ENCODE results near the gene SLC35A4. TPM values are rescaled to one million over a fixed set of nuclear protein-coding genes. Genes with fewer than 3 reads are reported as not detected.

The SLC35A4 gene
- total and polyA plus RNA-seq, 2 of the 8 experiments (the other 6 are each of a cell fraction or from before 2014, with no cell fraction given): 78.6 to 133 TPM

DNA sequence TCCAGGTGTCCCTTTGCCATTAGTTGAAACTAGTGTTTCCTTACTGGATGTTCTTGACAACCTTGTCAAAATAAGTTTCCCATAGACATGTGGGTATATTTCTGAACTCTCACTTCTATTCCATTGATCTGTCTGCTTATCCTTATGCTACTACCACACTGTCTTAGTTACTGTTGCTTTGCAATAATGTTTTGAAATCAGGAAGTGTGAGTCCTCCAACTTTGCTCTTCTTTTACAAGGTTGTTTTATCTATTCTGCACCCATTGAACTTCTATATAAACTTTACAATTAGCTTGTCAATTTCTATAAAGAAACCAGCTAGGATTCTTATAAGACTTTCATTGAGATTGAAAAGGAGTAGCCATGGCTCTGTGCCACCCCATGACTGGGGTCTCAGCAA, 44.1 kb downstream of the SLC35A4 start:
- no peak overlapping the region for H4K8ac ChIP-seq (ENCODE audit: extremely low read depth, insufficient read depth, low read length)
- TF ChIP-seq TBP (IDR thresholded peaks at IDR 0.05; ENCODE audit: low read depth, low read length) (no peak), TCF12 (IDR thresholded peaks at IDR 0.05; ENCODE audit: low read depth, low read length) (no peak), PHF8 (conservative IDR thresholded peaks at IDR 0.05; ENCODE audit: low read depth, low read length) (no peak), POU5F1 (IDR thresholded peaks at IDR 0.05; ENCODE audit: low read depth, low read length) (no peak), BACH1 (IDR thresholded peaks at IDR 0.05; ENCODE audit: low read length) (no peak), BCL11A (IDR thresholded peaks at IDR 0.05; ENCODE audit: low read depth in 2 of 2, low read length in 2 of 2) (no peak), JUN (IDR thresholded peaks at IDR 0.05; ENCODE audit: low read depth, low read length) (no peak), MAFK (IDR thresholded peaks at IDR 0.05; ENCODE audit: low read depth, low read length) (no peak), YY1 (IDR thresholded peaks at IDR 0.05; ENCODE audit: low read depth, low read length) (no peak), SAP30 (IDR thresholded peaks at IDR 0.05; ENCODE audit: insufficient read depth, insufficient replicate concordance, low read length) (no peak), CBX5 (IDR thresholded peaks at IDR 0.05; ENCODE audit: low read depth, low read length) (no peak), CREB1 (IDR thresholded peaks at IDR 0.05) (no peak), SIX5 (IDR thresholded peaks at IDR 0.05; ENCODE audit: low read depth, low read length) (no peak), KDM1A (IDR thresholded peaks at IDR 0.05; ENCODE audit: borderline replicate concordance, low read length) (no peak)
- TF ChIP-seq, protein P1, sequence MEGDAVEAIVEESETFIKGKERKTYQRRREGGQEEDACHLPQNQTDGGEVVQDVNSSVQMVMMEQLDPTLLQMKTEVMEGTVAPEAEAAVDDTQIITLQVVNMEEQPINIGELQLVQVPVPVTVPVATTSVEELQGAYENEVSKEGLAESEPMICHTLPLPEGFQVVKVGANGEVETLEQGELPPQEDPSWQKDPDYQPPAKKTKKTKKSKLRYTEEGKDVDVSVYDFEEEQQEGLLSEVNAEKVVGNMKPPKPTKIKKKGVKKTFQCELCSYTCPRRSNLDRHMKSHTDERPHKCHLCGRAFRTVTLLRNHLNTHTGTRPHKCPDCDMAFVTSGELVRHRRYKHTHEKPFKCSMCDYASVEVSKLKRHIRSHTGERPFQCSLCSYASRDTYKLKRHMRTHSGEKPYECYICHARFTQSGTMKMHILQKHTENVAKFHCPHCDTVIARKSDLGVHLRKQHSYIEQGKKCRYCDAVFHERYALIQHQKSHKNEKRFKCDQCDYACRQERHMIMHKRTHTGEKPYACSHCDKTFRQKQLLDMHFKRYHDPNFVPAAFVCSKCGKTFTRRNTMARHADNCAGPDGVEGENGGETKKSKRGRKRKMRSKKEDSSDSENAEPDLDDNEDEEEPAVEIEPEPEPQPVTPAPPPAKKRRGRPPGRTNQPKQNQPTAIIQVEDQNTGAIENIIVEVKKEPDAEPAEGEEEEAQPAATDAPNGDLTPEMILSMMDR (IDR thresholded peaks at IDR 0.05; ENCODE audit: control extremely low read depth in 1 of 3, insufficient read depth in 1 of 3, low read depth in 1 of 3, low read length in 3 of 3): no peak

More for the DNA sequence above, 44.1 kb downstream of the SLC35A4 start:
- Histone ChIP-seq H3K79me2 (ENCODE audit: control insufficient read depth in 1 of 2, insufficient read depth in 2 of 2, low read length in 2 of 2) (no peaks in the 10 kb centered on the region), H3K27ac (ENCODE audit: low read depth, low read length) (no peak overlapping the region), H2BK20ac (ENCODE audit: low read length) (no peak overlapping the region), H3K23me2 (ENCODE audit: low read depth, low read length) (no peaks in the 10 kb centered on the region), H3K4me2 (ENCODE audit: insufficient read depth in 1 of 2, low read depth in 2 of 2, low read length in 2 of 2) (no peak overlapping the region), H2BK5ac (ENCODE audit: low read depth, low read length) (no peak overlapping the region), H3K36me3 (ENCODE audit: control insufficient read depth in 2 of 4, insufficient read depth in 4 of 4, low read length in 3 of 4) (no peaks in the 10 kb centered on the region), H2BK120ac (replicated peaks; ENCODE audit: low read depth, low read length) (no peak overlapping the region), H3K4ac (replicated peaks; ENCODE audit: insufficient read length, low read depth, low read length) (no peak overlapping the region), H3K56ac (replicated peaks; ENCODE audit: insufficient read length, low read depth, low read length) (no peak overlapping the region), H3K4me1 (replicated peaks in 1 of 4; ENCODE audit: control insufficient read depth in 3 of 4, insufficient read depth in 4 of 4, low read length in 3 of 4) (no peaks in the 10 kb centered on the region), H3K4me3 (ENCODE audit: extremely low read depth in 1 of 4, insufficient read depth in 2 of 4, low read depth in 3 of 4, low read length in 4 of 4) (no peak overlapping the region), H4K5ac (ENCODE audit: insufficient read length, low read depth, low read length) (no peak overlapping the region), H3K9me3 (ENCODE audit: insufficient read depth in 2 of 2, low read depth in 1 of 2, low read length in 1 of 2) (peaks cover 10 to 19% of the 10 kb centered on the region in 2 experiments; a peak in 3 of 4 replicates), H2BK12ac (ENCODE audit: low read depth, low read length) (no peak overlapping the region), H3K79me1 (ENCODE audit: low read depth, low read length) (no peaks in the 10 kb centered on the region), H3K14ac (ENCODE audit: insufficient read length) (no peak overlapping the region), H2AK5ac (ENCODE audit: low read depth, low read length) (no peak overlapping the region), H2AFZ (ENCODE audit: low read length) (no peak overlapping the region), H4K20me1 (replicated peaks in 1 of 2; ENCODE audit: control insufficient read depth in 1 of 2, insufficient read depth in 2 of 2, low read length in 2 of 2) (no peaks in the 10 kb centered on the region), H3K18ac (ENCODE audit: extremely low read depth, low read length) (no peak overlapping the region), H4K91ac (replicated peaks; ENCODE audit: insufficient read length, low read length) (no peak overlapping the region), H3K23ac (ENCODE audit: insufficient read length) (no peak overlapping the region), H3K27me3 (replicated peaks in 1 of 4; ENCODE audit: control insufficient read depth in 3 of 4, extremely low read depth in 1 of 4, insufficient read depth in 3 of 4, low read length in 3 of 4) (no peaks in the 10 kb centered on the region), H3K9ac (replicated peaks in 1 of 4; ENCODE audit: extremely low read depth in 1 of 4, low read depth in 3 of 4, low read length in 3 of 4) (no peak overlapping the region), H2BK15ac (ENCODE audit: low read length) (no peak overlapping the region)
- FAIRE-seq: no peak
- ChIA-PET CTCF (ENCODE audit: partially characterized antibody) (no interaction called here), POLR2A (ENCODE audit: partially characterized antibody) (no interaction called here)
- DNase-seq (ENCODE audit: low read depth in 1 of 2, low spot score in 2 of 2): no peak
